Diencephalon (tissue), 1 donor: Measurements from ENCODE around the gene TM9SF1. TPM values are rescaled to one million over a fixed set of nuclear protein-coding genes. Genes with fewer than 3 reads are reported as not detected.

Source experiments
- total RNA-seq: library from RNA; depleted of rRNA; stranded (reverse); fragments of >200 nt; gene quantifications from one replicate; pipeline ENCODE4 v1.2.3, GENCODE V29; 2014

TM9SF1 gene, protein sequence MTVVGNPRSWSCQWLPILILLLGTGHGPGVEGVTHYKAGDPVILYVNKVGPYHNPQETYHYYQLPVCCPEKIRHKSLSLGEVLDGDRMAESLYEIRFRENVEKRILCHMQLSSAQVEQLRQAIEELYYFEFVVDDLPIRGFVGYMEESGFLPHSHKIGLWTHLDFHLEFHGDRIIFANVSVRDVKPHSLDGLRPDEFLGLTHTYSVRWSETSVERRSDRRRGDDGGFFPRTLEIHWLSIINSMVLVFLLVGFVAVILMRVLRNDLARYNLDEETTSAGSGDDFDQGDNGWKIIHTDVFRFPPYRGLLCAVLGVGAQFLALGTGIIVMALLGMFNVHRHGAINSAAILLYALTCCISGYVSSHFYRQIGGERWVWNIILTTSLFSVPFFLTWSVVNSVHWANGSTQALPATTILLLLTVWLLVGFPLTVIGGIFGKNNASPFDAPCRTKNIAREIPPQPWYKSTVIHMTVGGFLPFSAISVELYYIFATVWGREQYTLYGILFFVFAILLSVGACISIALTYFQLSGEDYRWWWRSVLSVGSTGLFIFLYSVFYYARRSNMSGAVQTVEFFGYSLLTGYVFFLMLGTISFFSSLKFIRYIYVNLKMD
- total RNA-seq, result 21.5 TPM

GRCh38 chr14:24195186-24196070, at the start of gene TM9SF1:
Gene TM9SF1, minus strand, starts transcription at chr14:24195441. Its CDS starts 422 bp downstream, at chr14:24195019.

GRCh38 chr14:24232645-24233537, 37.6 kb upstream of the TM9SF1 start, which contains the start of gene GMPR2:
Gene GMPR2, plus strand, starts transcription at chr14:24232929. Its CDS starts 325 bp downstream, at chr14:24233254.

GRCh38 chr14:24232121-24232644, 36.9 kb upstream of the TM9SF1 start, which contains the start of gene NEDD8:
Gene NEDD8, minus strand, starts transcription at chr14:24232367. Its CDS starts 100 bp downstream, at chr14:24232267.

DNA sequence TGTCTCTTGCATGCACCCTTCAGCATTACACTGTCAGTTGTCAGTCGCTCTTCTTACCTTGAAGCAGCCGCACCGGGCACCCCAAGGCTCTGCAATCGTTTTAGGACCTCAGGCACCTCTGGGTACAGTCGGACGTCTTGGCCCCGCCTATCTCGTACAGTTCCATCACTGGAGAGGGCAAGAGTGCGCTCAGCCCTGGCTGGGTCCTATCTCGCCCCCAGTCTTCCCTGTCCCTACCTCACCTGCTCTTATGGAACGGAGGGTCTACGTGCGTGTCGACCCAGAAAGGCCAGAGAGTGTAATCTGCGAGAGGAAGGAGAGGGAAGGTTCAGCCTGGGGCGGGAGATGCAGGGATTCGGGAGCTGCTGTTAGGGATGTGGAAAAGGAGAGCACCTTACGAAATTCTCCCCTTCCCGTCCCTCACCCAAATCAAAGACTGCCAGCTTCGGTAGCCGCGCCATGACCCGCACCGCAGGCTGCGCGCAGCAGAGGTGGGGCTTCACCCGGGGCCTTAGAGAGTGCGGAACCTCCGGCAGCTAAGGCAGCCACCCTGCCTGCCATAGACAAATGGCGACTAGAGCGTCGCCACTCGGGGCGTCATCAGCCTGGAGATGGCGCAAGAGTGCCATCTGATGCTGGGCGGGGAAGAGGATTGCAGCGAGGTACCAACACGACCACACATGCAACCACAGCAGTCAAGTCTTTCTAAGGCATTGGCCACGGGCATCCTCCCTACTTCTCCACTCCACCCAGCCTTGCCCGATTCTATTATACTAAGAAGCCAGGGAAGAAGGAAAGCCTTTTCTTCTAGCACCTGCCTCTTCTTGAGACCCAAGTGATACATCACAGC, 20.5 kb upstream of the TM9SF1 start, which contains the start of gene MDP1:
TSS of gene MDP1 (minus strand) at position 572 of the 850 bp plus-strand sequence. CDS start at position 461, 111 bp downstream.

GRCh38 chr14:24212924-24213865, 18.0 kb upstream of the TM9SF1 start, which contains the start of gene CHMP4A:
Gene CHMP4A, minus strand, starts transcription at chr14:24213488. Its CDS starts 49 bp downstream, at chr14:24213439.

DNA sequence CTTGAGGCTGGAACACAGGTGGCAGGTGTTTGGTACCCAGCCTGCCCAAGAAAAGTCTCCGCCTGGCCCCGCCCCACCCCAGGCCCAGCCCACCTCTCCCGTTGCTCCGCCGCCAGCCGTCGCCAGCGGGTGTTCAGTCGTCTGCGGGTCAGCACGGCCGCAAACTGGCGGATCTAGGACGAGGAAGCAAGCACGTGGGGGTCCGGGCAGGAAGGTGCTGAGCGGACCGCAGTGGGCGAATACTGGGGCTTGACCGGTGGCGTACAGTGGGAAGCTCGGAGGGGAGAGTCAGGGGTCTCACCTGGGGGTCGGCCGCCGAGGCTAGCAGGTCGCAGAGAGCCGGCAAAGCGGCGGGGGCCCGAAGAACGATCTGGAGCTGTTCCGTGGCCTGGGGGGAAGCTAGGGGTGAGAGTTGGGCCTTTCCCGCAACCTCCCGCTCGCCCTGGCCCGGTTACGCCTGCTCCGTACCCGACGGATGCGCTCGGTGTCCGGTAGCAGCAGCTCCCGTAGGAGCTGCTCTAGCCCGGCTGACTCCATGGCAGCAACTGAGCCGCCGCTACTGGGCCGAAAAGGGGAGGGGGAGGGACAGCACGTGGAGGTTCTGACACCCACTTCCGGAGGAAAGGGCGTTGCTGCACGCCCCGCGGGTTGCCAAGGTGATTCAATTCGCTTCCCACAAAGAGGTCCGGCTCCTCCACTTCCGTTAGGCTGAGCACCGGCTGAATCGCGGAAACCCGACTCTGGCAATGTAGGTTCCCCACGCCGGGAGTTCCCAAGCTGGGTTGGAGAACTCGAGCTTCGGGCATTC, 6.8 kb downstream of the TM9SF1 start, which contains the start of gene IPO4:
TSS of gene IPO4 (minus strand) at position 566 of the 808 bp plus-strand sequence. CDS start at position 537, 29 bp downstream.

GRCh38 chr14:24171422-24172260, 23.6 kb downstream of the TM9SF1 start, which contains the start of gene REC8:
Gene REC8, plus strand, starts transcription at chr14:24172080. Its CDS starts 473 bp downstream, at chr14:24172553.

GRCh38 chr14:24160850-24161804, 34.1 kb downstream of the TM9SF1 start, which contains the start of gene IRF9:
Gene IRF9, plus strand, starts transcription at chr14:24161265. Its CDS starts 880 bp downstream, at chr14:24162145.

DNA sequence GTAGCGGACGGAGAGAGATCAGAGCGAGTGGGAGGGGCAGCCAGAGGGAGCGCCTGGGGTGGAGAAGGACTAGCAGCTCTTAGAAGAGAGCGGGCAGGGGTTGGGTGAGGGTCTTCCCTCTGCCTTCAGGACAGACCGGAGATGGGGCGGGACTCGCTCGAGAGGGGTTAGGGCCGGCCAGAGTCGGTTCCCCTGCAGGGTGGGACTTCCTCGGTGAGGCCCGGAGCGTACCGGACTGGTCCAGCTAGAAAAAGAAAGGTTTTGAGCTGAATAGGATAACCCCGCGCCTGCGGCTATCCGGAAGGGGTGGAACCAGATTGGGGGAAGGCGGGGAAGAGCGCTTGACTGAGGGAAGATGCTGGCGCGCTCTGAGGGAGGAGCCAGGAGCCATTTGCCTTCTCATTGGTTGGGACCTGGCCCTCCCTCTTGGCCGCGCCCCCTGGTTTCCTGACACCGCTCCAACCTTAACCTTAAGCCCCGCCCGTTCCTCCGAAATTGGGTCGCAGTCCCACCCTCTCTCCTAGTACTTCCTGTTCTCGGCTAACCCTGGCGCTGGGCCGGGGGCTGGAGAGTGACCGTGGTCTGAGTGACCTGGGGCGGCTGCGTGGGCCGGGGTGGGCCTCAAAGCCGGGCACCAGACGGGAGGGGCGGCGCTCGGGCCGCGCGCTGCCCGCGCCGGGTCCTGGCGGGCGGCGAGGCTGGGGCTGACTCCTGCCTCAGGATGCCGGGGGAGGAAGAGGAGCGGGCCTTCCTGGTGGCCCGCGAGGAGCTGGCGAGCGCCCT, 48.1 kb downstream of the TM9SF1 start, which contains the start of gene RNF31:
TSS of gene RNF31 (plus strand) at position 521 of the 783 bp plus-strand sequence. CDS start at position 722, 201 bp downstream.

GRCh38 chr14:24146453-24146977, 48.7 kb downstream of the TM9SF1 start, which contains the start of gene PSME2:
Gene PSME2, minus strand, starts transcription at chr14:24146610. Its CDS starts 29 bp downstream, at chr14:24146581.

GRCh38 chr14:24141097-24141880, 54.0 kb downstream of the TM9SF1 start, which contains the start of gene EMC9:
Gene EMC9, minus strand, starts transcription at chr14:24141591. Its CDS starts 287 bp downstream, at chr14:24141304.

